Stimulated activated CD4-positive, alpha-beta T cell treated with anti-CD3 and anti-CD28 coated beads, Interleukin-2, amount 100 ng/mL, for 4 hours (primary cell): ENCODE data around the gene GOSR2.
"Not testable (repeated sequence)": the region's sequence is repeated elsewhere in the genome, so short reads cannot be mapped to it uniquely, and the experiment has no call there.

Experiments
- DNase-seq: peaks from one replicate; pipeline ENCODE4 v3.0.0-alpha.2; 2020; ENCODE audit warnings: low read depth

The GOSR2 gene

DNA sequence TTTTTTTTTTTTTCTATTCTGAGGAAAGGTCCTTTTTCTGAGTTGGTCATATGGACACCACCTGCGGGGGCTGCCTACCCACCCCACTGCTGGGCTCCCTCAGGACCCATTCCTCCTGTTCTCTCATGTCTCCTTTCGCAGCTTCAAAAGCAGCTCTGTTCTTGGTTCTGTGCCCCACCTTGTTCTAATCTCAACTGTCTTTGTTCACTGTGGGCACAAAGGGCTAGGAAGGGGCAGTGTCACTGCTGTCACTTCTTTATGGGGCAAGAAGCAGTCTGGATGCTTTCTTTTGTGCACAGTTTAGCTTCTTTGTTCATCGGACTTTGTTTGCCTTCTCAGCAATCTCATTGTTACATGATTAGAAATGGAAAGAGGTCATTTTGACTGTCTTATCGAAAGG lies 7.1 kb downstream of the GOSR2 start:
- no peak for DNase-seq

DNA sequence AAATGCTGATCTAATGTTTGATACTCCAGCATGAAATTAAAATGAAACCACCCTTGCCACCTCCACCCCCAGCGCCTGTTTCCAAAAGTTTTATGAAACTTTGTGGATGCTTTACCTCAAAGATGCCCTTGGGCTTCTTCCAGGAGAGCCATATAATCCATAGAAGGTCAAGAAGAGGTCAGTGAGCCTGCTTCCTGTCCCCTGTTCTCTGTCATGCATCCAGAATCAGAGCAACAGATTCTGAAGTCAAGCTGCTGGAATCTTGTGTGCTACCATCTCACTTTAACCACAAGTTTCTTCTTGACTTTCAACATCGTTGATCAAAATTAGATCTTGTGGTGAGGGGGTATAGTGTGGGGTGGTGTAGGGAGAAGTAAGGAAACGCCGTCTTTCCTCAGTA lies 8.6 kb downstream of the GOSR2 start:
- DNase-seq = no peak

DNA sequence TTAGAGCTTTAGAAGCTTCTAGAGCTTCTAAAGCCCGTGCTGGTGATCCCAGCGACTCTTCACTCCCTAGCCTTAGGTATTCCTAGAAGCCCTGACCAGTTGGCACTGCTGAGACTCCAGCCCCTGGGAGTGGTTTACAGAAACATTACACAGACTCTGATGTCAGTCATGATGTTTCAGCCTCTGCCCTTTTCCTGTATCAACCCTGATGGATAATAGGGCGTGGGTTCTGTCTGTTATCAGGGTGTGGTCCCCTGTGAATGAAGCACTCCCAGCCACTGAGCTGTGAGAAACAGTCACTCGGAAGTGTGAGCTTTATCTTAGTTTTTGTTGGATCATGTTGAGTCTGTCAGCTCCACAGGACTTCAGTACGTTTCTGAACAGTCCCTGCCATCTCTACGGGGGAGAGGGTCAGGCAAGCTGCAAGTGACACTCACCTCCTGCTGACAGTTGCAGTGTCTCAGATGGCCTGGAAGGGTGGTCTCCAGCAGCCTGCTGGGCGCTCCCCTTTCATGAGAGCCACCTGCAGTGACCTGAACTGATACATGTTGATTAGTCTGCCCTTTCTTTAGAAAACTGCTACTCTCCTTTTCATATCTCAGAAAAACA lies 12.8 kb downstream of the GOSR2 start:
- DNase-seq = no peak

DNA sequence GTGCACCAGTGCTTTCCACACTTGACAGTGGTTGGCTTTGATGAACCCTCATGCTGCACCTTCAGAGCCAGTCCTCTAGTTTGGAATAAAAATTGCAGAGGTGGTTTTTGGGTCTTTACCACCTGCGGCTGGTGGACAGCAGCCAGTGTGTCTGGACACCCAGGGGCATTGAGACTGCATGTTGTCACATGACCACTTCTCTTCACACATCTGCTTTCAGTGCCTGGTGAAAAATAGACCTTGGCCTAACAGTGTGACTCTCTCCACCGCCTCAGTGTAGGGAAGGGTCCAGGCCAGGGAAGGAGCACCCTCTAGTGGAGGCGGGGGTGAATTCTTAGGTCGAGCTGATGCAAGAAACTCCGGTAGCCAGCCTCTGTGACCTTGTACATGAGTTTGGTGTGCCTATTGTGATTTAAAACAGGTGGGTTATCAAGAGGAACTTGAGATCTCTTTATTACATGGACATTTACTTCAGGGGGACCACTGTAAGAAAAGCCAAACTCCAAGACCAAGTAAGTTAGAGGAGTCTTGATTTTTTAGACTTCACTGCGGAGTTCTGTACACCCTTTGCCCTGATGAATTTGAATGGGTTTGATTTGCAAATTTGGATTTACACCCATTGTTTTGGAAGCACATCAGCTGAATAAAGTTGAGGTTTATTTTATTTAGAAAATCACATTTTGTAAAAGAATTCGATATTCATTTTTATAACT lies 17.9 kb downstream of the GOSR2 start:
- peak; percentile 54 for DNase-seq

DNA sequence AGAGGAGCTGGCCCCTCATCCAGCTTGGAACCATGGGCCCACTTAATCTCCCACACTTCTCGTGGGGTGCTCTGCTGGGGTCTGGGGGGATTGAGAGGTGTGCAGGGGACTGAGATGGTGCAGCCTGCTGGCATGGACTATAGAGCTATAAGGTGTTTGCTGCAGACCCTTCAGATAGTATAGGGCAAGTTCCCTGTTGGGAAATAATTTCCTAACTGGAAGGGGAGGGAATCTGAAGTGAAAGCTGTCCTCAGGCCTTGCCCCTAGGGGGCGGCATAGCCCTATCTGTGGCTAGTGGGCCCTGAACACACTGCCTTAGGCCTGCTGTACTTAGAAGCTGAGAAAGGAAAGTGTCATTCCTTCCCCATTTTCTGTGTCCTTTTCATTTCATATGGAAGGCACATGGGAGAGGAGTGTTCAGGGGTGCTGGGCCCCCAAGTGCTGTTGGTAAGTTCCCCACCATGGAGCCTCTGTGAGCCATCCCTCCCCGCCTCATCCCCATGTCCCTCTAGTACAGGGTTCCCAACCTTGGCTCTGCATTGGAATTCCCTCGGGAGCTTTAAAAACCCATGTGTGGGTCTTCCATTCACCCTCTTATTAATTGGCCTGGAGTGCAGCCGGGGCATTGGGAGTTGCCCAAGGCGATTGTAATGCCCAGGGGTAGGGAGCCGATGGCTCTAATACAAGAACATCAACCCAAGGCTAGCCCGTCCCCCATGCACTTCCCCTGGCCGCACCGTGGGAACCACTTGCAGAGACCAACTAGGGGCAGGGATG lies 19.7 kb downstream of the GOSR2 start:
- DNase-seq = peak; percentile 5

DNA sequence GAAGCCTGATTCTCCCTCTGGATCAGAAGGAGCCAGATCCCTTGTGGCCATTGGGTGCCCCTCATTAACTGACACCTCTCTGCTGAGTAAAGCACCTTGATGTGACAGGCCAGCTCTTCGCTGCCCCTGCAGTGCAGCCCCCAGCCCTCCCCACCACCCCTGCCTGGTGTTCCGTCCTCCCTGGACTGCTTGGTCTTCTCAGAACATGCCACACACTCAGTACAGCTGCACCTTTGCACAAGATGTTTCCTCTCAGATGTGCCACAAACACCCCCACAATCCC lies 20.2 kb downstream of the GOSR2 start:
- DNase-seq = no peak

DNA sequence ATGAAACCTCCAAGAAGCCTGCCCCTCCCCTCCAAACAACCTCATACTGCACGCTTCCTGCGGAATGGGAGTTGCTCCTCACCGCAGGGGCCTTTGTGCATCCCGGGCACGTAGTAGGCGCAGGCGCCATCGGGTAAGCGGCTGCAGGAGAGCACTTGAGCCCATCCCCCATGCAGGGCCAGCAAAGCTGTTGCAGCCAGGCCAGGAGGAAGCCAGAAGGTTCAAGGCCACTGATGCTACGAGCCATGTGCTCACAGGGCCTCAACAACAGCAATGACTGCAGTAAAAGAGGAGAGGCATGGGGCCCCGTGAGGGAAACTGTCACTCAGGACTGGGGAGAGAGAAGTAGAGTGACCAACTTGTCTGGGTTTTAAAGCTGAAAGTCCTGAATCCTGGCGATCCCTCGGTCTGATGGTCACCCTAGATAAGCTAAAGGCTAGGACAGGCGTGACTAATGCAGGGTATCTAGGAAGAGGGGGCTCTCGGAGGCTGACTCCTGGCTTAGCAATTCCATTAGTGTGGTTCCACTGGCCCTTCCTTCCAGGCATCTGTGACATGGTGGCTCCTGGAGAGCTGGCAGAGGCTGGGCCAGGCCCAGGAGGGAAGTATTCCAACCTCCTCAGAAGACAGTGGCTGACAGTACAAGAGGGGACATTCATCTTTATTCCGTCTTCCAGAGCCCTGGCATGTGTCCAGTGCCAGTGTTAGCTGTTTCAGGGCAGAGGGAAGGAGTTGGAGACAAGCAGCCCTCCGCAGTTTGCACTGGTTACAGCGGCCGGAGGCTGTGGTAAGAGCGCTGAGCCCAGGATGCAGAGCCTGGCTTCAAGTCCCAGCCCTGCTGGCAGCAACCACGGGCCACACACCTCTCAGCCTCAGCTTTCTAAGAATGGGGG lies 20.8 kb downstream of the GOSR2 start:
- DNase-seq = no peak

DNA sequence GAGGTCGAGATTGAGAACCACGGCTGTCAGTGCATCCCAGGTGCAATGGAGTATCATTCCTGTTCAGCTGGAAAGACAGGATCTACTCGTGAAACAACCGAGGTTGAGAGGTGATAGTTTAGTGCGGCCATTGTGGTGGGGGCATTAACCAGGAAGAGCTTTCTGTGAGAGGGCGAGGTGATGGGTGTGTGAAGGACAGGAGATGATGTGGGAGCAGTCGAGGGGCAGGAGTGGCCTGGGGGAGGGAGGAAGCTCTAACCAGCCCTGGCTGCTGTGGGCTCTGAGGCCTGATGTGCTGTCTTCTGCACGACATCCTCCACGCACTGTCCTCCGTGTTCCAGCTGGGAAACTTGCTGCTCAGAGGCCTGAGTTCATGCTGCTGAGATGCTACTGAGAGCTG lies 22.0 kb downstream of the GOSR2 start:
- DNase-seq = no peak

DNA sequence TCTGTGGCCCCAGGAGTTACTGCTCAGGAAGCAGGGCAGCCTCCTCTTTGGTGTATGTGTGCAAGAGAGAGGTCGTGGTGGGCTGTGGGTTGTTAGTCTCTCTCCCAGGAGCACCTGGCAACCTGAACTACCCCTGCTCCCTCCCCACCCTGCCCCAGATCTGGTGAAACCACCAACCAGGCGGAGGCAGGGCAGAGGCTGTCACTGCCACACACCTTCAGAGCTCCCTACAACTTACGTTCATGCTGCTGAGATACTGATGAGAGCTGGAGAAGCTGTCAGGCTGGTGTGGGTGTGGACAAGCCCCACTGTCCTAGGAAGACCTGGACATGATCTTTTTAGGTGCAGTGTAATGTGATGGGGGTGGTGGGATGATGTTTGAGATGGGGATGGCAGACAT lies 24.3 kb downstream of the GOSR2 start:
- no peak for DNase-seq

DNA sequence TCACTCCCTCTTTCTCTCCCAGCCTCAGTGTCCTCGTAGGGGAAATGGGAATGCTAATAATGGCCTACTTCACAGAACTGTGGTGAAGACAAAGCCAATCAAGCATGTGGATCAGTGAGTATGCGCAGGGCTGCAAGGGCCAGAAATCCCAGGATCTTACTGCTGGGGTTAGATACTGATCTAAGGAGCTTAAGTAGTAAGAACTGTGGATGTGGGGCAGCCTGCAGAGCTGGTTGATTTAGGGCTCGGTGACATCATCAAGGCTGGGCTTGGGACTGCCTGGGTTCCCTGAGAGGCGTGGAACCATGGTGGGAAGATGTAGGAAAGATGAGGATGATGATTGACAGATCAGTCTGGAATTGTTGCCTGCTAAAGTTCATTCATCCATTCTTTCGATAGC lies 25.6 kb downstream of the GOSR2 start:
- no peak for DNase-seq

DNA sequence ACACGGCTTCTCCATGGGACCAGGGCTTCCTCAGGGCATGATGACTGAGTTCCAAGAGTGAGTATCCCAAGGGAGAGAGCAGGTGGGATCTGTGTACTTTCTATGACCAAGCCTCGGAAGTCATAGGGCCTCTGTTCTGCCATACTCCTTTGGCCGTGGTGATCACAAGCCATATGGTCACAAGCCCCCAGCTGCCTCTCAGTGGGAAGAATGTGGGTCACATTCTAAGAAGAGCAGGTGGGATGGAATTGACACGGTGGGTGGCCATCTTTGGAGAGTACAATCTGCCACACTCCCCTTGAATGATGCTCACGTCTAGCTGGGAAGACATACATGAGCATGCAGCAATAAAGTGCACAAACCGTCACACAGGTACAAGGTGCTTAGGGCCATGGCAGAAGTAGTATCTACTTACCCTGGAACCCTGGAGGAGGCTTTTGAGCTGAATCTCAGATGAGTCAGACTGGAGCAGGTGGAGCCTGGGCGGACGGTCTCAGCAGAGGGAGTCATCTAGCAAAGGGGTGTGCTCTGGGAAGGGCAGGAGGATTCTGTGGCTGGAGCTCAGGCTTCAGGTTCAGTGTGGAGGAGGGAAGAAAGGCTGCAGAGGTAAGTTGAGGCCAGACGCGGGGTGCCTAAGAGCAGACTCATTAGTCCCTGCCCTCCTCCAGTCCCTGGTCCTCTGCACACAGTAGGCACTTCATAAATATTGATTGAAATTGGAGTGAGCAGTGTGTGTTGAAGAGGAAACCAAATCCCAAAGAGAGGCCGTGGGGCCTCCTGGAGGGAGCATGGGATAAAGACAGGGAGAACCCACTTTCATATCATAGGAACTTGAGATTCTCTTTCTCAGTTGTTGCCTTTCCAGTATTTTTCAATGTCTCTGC lies 26.6 kb downstream of the GOSR2 start:
- DNase-seq = no peak

DNA sequence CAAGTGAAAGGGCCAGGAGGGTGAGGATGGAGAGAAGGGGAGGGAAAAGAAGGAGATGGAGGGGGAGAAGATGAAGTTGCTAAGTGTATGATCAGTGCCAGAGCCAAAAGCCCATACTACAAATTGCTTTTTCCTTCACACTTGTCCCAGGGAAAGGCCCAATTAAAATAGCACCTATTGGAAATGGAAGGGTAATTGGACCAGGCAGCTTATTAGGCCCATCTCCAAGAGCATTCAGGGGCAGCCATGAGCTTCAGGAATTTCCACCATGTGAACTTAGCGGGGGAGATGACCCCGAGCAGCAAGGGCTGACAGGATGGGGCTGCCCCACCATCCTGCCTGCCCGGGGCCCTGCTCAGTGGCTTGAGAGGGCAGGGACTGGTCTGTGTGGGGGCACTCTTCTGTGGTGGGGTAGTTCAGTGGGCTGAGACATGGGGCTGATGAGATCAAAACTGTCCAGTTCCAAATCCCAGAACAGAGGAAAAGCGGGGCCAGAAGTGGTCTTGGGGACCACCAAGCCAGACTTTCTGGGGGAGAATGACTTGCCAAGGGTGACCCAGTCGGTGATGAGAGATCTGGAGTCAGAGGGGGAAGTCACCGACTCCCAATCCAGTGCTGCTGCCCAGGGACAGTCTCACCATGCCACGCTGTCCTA lies 27.5 kb downstream of the GOSR2 start:
- DNase-seq = no peak

DNA sequence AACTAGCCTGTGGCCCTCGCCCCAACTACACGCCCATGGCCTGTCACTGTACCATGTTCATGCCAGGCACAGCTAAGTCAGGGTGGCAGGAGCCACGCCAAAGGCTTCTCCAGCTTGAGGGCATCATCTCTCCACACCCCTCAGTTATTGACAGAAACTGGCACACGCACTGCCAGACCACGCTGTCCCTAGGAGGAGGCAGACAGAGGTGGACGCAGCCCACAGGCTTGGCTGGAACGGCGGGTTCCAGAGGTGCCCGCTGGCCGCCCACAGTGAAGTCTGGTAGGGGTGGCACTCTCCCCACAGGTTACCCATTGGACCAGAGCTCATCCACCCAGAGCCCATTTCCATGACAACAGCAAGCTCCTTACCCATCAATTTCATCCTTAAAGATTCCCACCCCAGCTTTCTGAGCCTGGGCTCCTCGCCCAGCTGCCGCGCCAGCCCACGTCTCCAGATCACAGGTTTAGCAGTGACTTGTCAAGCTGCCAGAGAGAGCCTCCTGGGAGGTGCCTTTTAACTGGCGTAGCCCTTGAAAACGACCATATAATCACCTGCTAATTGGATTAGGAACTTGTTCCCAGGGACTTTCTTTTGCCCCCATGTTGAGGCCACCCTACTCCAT lies 28.1 kb downstream of the GOSR2 start:
- no peak for DNase-seq

DNA sequence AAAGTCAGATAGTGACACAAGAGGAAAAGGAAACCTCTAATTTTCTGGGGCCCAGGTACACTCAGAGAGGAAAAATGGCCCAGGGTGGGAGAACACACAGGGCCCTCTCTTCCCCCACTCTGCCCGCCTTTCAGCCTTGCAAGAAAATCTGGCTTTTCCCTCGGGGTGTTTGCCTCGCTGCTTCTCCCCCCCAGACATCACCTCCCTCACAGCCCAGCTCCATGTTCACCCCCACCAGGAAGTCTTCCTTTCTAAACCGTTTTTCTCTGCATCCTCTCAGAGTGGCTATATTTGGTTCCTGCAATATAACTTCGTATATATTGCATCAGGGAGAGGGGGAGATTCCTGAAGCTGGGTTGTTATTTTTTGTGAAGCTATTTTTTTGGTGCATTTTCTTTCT lies 28.7 kb downstream of the GOSR2 start:
- no peak for DNase-seq

DNA sequence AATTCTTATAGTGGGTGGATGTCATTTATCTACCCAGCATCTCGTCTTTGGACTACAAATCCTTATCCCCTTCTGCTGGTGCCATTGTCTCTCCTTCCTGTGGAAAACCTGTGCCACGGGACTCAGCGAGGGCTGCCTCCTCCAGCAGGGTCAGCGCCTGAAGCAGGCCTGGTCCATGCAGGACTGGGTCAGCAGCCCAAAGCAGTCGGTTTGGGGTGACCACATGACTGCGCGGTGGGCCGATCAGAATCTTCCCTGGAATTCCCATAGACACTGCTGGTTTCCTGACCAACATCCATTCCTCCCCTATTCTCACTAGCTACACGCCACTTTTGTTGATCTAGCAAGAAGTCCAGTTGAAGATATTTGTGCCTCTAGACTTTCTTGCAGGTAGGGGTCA lies 29.2 kb downstream of the GOSR2 start:
- no peak for DNase-seq

DNA sequence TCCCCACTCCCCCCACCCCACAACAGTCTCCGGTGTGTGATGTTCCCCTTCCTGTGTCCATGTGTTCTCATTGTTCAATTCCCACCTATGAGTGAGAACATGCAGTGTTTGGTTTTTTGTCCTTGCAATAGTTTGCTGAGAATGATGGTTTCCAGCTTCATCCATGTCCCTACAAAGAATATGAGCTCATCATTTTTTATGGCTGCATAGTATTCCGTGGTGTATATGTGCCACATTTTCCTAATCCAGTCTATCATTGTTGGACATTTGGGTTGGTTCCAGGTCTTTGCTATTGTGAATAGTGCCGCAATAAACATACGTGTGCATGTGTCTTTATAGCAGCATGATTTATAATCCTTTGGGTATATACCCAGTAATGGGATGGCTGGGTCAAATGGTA lies 30.2 kb downstream of the GOSR2 start:
- not testable (repeated sequence) for DNase-seq

DNA sequence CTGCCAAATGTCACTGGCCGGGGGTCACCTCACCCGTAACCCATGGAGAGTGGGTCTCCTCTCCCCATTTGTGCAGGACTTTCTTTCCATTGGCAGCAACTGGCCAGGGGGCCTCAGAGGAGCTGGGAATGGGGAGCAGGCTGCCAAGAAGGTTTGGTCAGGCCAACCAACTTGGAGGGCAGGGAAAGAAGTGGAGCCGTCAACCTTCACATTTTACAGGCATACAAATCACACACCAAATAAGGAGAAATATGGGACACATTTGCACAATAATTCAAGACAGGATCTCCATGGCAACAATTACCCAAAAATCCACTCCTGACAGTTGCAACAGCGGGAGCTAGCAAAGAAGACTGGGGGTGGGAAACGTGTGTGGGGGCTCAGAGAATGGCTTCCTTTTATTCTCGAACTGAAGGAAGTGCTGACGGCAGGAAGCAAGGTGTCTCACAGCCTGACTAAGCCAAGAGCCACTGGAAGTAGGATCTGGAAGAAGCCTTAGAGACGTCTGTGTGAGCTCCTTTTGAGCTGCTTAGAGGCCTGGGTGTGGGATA lies 35.2 kb downstream of the GOSR2 start:
- DNase-seq = no peak

DNA sequence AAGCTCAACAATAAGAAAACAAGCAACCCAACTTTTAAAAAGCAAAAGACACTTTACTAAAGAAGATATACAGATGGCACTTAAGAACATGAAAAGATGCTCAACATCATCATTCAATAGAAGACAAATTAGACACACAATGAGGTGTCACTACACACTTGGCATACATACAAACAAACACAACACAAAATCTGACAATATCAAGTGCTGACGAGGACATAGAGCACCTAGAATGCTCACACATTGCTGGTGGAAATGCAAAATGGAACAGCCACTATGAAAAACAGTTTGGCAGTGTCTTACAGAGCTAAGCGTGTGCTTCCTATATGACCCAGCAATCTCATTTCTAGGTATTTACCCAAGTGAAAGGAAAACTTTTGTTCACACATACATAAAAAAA lies 37.2 kb downstream of the GOSR2 start:
- no peak for DNase-seq

DNA sequence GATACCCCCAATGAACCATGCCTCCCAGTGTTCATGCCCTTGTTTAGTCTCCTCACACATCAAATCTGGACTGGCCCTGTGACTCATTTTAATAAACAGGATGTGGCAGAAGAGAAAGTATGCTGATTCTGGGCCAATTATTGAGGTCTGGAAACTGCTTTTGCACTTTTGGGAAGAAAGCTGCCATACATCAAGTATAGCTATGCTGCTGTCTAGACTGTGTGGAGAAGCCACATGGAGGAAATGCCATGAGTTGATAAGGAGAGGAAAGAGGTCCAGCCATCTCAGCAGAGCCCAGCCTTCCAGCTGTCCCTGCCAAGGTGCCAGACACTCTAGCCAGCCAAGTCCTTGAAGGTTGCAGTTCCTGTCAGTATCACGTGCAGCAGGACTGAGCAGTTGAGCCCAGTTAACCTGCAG lies 39.4 kb downstream of the GOSR2 start:
- DNase-seq = no peak

DNA sequence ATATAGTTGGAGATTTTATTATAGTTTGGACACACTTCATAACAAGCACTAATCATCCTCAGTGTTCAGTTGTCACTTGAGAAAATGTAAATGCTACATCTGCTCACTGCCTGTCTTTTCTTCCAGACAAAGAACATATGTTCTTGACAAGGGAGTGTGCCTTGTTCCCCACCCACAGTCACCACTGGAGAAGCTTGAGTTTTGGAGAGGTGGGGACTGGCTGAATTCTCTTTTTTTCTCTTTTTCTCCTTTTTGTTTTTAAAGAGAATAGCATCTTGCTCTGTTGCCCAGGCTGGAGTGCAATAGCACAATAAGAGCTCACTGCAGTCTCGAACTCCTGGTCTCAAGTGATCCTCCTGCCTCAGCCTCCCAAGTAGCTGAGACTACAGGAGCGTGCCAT lies 40.6 kb downstream of the GOSR2 start:
- DNase-seq = no peak
